ENCODE results near the gene DSPP.
"Not testable (repeated sequence)": the region's sequence is repeated elsewhere in the genome, so short reads cannot be mapped to it uniquely, and the experiment has no call there.

Gene DSPP

GRCh38 chr4:87608229-87608628, at the start of gene DSPP:
Gene DSPP (plus strand): TSS chr4:87608529. CDS start chr4:87610909, 2,380 bp downstream.
- DNase-seq = no peak

DNA sequence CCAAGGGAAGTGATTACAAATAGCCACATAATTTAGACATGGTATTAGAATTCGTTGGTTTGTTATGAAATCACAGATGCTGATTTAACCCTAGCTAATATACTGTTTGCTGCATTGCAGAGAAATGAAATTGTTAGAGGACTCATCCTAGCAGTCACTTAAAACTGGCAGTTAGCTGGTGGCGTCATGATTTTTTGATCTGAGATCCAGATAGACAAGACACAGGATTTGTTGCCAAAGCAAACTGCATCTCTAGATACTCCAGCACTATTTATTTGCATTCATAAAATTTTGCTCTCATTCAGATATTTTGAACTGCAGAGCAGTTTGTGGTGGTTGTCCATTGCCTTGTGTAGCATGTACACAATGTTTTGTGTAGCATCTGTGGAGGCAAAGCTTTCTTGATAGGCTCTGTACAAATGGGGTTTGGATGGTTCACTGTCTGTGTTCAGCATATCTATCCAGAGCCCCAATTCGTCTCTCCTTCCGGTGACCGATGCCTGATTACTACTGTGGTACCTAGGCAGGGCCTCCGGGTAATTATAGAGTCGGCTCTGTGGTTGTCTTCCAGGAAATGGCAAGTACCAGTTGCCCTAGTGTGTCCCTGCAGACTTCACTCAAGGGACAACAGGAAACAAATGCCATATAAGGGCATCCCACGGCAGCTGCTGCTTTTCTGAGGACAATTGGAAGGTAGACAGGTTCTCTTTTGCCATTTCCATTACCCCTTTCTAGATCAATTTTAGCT, 49.1 kb upstream of the DSPP start:
- DNase-seq = peak; percentile 38

- no peak for DNase-seq
Measured at GRCh38 chr4:87560802-87561201, 47.5 kb upstream of the DSPP start.

- DNase-seq = no peak
Measured at GRCh38 chr4:87565746-87566145, 42.6 kb upstream of the DSPP start.

DNA sequence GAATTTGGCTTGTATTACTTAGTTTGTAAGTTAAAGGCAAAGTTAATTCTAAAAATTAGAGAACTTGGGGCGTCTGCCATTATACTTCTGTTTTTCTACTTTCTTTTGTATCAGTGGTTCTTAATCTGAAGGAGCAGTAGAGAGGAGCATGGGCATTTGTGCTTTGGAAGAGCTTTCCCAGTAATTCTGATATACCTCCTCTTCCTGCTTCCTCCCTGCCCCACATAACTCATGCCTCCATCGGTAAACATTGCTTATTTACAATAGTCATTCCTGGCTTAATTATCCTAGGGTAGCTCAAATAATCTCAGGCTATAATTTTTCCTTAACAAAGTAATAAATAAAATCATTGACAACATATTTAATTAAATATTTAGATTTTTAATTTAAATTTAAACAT, 42.1 kb upstream of the DSPP start:
- DNase-seq = no peak

DNA sequence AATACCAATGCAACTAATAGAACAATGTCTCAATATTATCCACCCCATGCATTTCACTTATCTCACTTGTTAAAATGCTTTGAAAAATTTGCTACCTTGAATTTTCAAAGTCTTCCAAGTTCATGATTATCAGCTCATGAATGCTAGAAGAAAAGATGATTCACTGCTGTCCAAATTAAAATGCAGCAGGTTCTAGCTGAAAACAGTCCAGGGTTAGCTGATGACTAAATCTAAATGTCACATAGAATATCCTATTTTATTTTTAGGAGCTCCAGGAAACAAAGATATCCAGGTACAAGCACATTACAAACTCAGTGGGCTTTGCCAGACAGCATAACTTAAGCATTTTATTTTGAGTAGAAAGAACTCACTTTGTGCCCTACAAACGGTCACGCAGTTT, 41.1 kb upstream of the DSPP start:
- no peak for DNase-seq

- DNase-seq = no peak
Measured at GRCh38 chr4:87570290-87570805, 38.0 kb upstream of the DSPP start.

GRCh38 chr4:87574376-87574775, 34.0 kb upstream of the DSPP start:
- not testable (repeated sequence) for DNase-seq

DNA sequence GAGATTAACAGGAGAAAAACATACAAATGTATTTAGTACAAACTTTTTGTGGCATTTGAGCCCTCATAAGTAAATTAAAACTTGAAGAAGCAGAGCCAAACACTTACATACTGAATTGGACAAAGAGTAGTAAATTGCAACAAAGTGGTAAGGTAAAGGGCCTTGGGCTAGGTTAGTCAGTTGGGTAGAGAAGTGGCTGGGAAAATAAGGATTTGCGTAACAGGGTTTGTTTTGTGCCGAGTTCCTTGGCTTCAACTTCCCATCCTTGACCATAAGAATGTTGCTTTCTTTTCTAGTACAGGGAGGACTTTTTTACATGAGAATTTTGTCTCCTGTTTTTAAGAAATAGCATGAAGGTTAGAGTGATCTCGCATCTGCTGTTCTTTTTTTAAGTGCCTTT, 33.3 kb upstream of the DSPP start:
- no peak for DNase-seq

DNA sequence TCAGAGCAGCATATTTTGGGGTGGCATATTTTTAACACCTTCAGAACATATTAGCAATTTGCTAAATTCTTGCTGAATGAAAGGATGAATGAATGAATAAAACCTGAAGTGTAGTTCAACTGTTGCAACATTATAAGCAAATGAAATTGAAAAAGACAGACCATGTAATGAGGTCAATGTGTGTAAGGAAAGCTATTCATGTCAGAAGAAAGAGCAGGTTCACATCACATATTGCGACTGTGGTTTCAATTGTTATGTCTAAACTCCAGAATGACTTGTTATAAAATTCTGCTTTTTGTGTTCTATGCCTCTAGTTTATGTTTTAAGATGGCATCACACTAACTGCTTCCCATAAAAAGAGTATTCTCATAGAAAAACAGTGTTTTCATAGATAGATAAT, 32.9 kb upstream of the DSPP start:
- DNase-seq = no peak

- DNase-seq = no peak
Measured at GRCh38 chr4:87575983-87576382, 32.3 kb upstream of the DSPP start.

DNA sequence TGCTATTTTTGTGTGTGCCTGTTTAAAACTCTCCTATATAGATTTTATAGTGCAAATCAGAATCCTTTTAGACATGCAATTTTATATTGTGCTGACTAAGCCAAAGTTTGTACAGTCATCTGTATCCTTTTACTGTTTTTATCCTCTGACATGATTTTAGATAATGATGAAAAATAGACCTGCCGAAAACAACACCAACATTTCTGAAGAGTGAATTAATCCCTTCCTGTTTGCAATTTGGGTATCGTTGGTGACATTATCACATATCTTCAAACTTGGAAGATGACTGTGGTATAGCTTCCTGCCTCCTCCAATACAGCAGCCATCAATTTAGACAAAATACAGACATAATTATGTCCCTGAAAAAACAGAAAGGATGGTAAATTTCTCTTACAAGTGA, 28.9 kb upstream of the DSPP start:
- DNase-seq = no peak

- DNase-seq = no peak
Measured at GRCh38 chr4:87580057-87580456, 28.3 kb upstream of the DSPP start.

DNA sequence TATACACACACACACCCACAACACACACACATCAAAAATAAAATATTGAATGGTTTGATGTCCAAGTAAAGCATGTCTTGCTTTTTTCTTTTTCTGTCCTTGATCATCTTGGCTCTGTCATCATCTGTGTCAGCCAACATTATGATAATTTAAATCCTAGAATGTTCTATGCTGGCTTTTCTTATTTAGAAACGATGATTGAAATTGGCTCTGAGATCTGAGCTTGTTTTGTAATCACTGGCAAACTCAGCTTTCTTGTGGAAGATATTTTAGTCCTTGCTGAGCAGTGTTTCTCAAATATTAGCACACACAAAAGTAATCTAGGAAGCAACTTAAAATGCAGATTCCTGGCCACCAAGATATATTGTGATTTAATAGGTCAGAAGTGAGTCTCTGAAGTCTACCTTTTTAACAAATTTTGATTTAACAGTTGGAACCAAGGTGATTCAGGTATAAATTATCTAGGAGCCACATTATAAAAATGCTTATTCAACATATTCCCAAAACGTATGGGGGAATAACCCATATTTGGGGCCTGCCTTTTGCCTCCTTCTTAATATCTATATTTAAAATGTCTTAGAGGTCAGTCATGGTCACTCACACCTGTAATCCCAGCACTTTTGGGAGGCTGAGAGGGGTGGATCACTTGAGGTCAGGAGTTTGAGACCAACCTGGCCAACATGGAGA, 24.0 kb upstream of the DSPP start:
- no peak for DNase-seq

GRCh38 chr4:87589531-87589930, 18.8 kb upstream of the DSPP start:
- DNase-seq = no peak

DNA sequence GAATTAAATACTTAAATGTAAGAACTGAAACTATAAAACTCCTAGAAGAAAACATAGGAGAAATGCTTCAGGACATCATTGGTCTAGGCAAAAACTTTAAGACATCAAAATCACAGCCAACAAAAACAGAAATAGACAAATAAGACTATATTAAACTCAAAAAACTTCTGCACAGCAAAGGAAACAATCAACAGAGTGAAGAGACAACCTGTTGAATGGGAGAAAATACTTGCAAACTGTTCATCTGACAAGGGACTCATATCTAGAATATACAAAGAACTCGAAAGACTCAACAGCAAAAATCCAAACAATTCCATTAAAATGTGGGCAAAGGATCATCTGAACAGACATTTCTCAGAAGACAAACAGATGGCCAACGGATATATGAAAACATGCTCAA, 16.2 kb upstream of the DSPP start:
- DNase-seq = no peak

- DNase-seq = no peak
Measured at GRCh38 chr4:87601361-87601760, 7.0 kb upstream of the DSPP start.

- DNase-seq = no peak
Measured at GRCh38 chr4:87614292-87614890, 6.1 kb downstream of the DSPP start.

DNA sequence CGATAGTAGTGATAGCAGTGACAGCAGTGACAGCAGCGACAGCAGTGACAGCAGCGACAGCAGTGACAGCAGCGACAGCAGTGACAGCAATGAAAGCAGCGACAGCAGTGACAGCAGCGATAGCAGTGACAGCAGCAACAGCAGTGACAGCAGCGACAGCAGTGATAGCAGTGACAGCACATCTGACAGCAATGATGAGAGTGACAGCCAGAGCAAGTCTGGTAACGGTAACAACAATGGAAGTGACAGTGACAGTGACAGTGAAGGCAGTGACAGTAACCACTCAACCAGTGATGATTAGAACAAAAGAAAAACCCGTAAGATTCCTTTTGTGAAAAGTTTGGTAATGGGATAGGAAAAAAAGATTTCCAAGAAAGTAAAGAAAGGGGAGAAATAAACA, 7.9 kb downstream of the DSPP start:
- no peak for DNase-seq

DNA sequence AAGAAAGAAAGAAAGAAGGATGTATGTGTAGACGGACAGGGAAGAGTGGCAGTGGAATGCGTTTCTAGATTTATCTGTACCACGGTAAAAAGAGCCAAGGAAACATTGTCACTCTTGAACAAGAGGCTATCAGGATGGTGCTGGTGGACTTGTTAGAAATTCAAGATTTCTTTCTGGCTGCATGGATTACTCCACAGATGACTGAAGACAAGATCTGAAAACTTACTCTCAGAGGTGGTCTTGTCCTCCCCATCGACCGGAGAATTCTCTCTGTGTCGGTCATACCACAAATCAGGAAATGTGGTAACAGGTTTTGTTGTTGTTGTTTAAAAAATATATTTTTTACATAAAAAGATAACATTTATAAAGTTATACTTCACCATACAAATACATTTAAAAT, 11.8 kb downstream of the DSPP start:
- no peak for DNase-seq

GRCh38 chr4:87620491-87620890, 12.2 kb downstream of the DSPP start:
- no peak for DNase-seq

GRCh38 chr4:87622303-87622702, 14.0 kb downstream of the DSPP start:
- DNase-seq = no peak

GRCh38 chr4:87624698-87625097, 16.4 kb downstream of the DSPP start:
- no peak for DNase-seq

GRCh38 chr4:87631668-87632067, 23.3 kb downstream of the DSPP start:
- DNase-seq = no peak

Data from NCI-H2171 treated with DMSO at 0.1 percent for 48 hours (cell line).